ENCODE measurements around the gene FBXO39. TPM values are rescaled to one million over a fixed set of nuclear protein-coding genes. Genes with fewer than 3 reads are reported as not detected.

FBXO39 gene
- total and polyA plus RNA-seq, 2 donors (not counting 3 experiments of a cell fraction or from before 2014, with no cell fraction given): 0.20 to 3.1 TPM

GRCh38 chr17:6789146-6789545, 13.1 kb downstream of the FBXO39 start:
- H3K79me2 ChIP-seq (ENCODE audit: control insufficient read depth, insufficient read depth, low read length): no peaks in the 10 kb centered on the region
- no peak for TF ChIP-seq CTCF (IDR thresholded peaks at IDR 0.05; ENCODE audit: extremely low read depth in 1 of 2, insufficient read depth in 1 of 2, low read depth in 1 of 2, low read length in 2 of 2)
- TF ChIP-seq POLR2AphosphoS5 (IDR thresholded peaks at IDR 0.05; ENCODE audit: insufficient read depth, low read depth, low read length): no peak
- no peak for TF ChIP-seq MYC (IDR thresholded peaks at IDR 0.05; ENCODE audit: low read depth, low read length)
- TF ChIP-seq EZH2 (IDR thresholded peaks at IDR 0.05; ENCODE audit: borderline replicate concordance, low read depth, low read length, severe bottlenecking): no peak
- TF ChIP-seq FOS (IDR thresholded peaks at IDR 0.05; ENCODE audit: borderline replicate concordance, insufficient read depth, low read length): no peak
- TF ChIP-seq GATA2 (IDR thresholded peaks at IDR 0.05; ENCODE audit: insufficient read depth, insufficient read length, low read depth, low read length): no peak
- no peak for TF ChIP-seq MAX (IDR thresholded peaks at IDR 0.05; ENCODE audit: insufficient read depth, insufficient read length)
- no peak for TF ChIP-seq POLR2A (IDR thresholded peaks at IDR 0.05; ENCODE audit: low read depth, low read length)
- no peak for TF ChIP-seq JUN (IDR thresholded peaks at IDR 0.05; ENCODE audit: borderline replicate concordance, insufficient read depth, insufficient read length, low read depth)
- DNase-seq (ENCODE audit: low read depth, low spot score) (no peak), FAIRE-seq (no peak)
- peaks cover 0 to 15% of the 10 kb centered on the region in 2 experiments for H3K27me3 ChIP-seq (ENCODE audit: control insufficient read depth in 2 of 2, insufficient read depth in 2 of 2, low read length in 2 of 2)
- BruUV-seq (replicated peaks): no TSS peak
- H3K9me3 ChIP-seq (replicated peaks; ENCODE audit: control insufficient read depth, insufficient read depth, low read length): no peaks in the 10 kb centered on the region
- no peaks in the 10 kb centered on the region for H4K20me1 ChIP-seq (replicated peaks; ENCODE audit: control insufficient read depth, extremely low read depth, insufficient read depth, low read length)
- H3K9me1 ChIP-seq (replicated peaks; ENCODE audit: control insufficient read depth, extremely low read depth, insufficient read depth, low read length): no peaks in the 10 kb centered on the region
- ChIA-PET POLR2A (no interaction called here), CTCF (no interaction called here)
- peaks cover 6% of the 10 kb centered on the region for H3K4me1 ChIP-seq (ENCODE audit: control insufficient read depth, extremely low read depth, insufficient read depth, low read length)
- no peak overlapping the region for H3K4me3 ChIP-seq (replicated peaks in 1 of 3; ENCODE audit: insufficient read depth in 1 of 3, low read depth in 1 of 3, low read length in 3 of 3)
- intact Hi-C loops (cut with micrococcal nuclease) (no loop called here), dilution Hi-C loops (cut with MboI; ENCODE audit: extremely low pct_ligation_motif_present, low sequenced_read_pairs) (no loop called here)
- H3K9ac ChIP-seq (replicated peaks; ENCODE audit: extremely low read depth, insufficient read depth, low read length): no peak overlapping the region
- no peak overlapping the region for H3K27ac ChIP-seq (ENCODE audit: insufficient read depth, low read depth, low read length)
- no peaks in the 10 kb centered on the region for H3K36me3 ChIP-seq (ENCODE audit: control insufficient read depth in 2 of 2, extremely low read depth in 1 of 2, insufficient read depth in 2 of 2, low read length in 2 of 2)
- H3K4me2 ChIP-seq (ENCODE audit: insufficient read depth, low read length): no peak overlapping the region
- H2AFZ ChIP-seq (ENCODE audit: low read depth, low read length): no peak overlapping the region

All from endothelial cell of umbilical vein (primary cell).